Osteoblast (primary cell): Measurements from ENCODE around the gene KCTD19. TPM values are rescaled to one million over a fixed set of nuclear protein-coding genes. Genes with fewer than 3 reads are reported as not detected.

Source experiments
- DNase-seq: peaks from one replicate; pipeline ENCODE4 v3.0.0; 2011; ENCODE audit warnings: low spot score, mixed read lengths; ENCODE audit not compliant: insufficient read length; ENCODE audit errors: missing footprints
- H2AFZ ChIP-seq: 2 replicates; pipeline ENCODE4 v1.6.0; 2011; ENCODE audit warnings: mild to moderate bottlenecking, low read length
- H3K27ac ChIP-seq: 2 replicates; pipeline ENCODE4 v1.5.1; 2011; ENCODE audit warnings: mild to moderate bottlenecking, low read depth, low read length, moderate library complexity
- H3K27me3 ChIP-seq: 2 replicates; pipeline ENCODE4 v1.6.0; 2012; ENCODE audit warnings: mild to moderate bottlenecking, control low read depth, inconsistent platforms, low read length, moderate library complexity; ENCODE audit not compliant: insufficient read depth
- H3K36me3 ChIP-seq: 2 replicates; pipeline ENCODE4 v1.5.1; 2011; ENCODE audit warnings: mild to moderate bottlenecking, low read length, control low read depth, moderate library complexity; ENCODE audit not compliant: insufficient read depth
- H3K4me1 ChIP-seq: 2 replicates; pipeline ENCODE4 v1.5.1; 2011; ENCODE audit warnings: mild to moderate bottlenecking, low read length, control low read depth, moderate library complexity; ENCODE audit not compliant: insufficient read depth
- H3K4me2 ChIP-seq: 2 replicates; pipeline ENCODE4 v1.6.0; 2011; ENCODE audit warnings: mild to moderate bottlenecking, low read length; ENCODE audit not compliant: insufficient read depth
- H3K4me3 ChIP-seq: fragments of 200-600 bp; sonication (generic); 3 replicates; pipeline ENCODE4 v1.5.1; 2012; ENCODE audit warnings: mild to moderate bottlenecking, low read length, inconsistent platforms; ENCODE audit not compliant: insufficient read depth
- H3K79me2 ChIP-seq: 2 replicates; pipeline ENCODE4 v1.6.0; 2012; ENCODE audit warnings: mild to moderate bottlenecking, low read length, control low read depth, inconsistent platforms; ENCODE audit not compliant: insufficient read depth
- H3K9me3 ChIP-seq: 2 replicates; pipeline ENCODE4 v1.5.1; 2011; ENCODE audit warnings: low read depth, low read length, control low read depth
- H4K20me1 ChIP-seq: 2 replicates; pipeline ENCODE4 v1.6.0; 2012; ENCODE audit warnings: mild to moderate bottlenecking, low read length, control low read depth; ENCODE audit not compliant: insufficient read depth
- total RNA-seq: library from RNA; depleted of rRNA; stranded (reverse); fragments of >200 nt; gene quantifications from 2 replicates; pipeline ENCODE4 v1.2.3, GENCODE V29; 2012
- TF ChIP-seq, protein P1 (sequence below): IDR thresholded peaks from 2 replicates; pipeline ENCODE4 v1.5.1; 2011; ENCODE audit warnings: mild to moderate bottlenecking, low read depth, low read length, moderate library complexity; ENCODE audit errors: extremely low read depth

Gene KCTD19
- total RNA-seq, 1 donor, result not detected

DNA sequence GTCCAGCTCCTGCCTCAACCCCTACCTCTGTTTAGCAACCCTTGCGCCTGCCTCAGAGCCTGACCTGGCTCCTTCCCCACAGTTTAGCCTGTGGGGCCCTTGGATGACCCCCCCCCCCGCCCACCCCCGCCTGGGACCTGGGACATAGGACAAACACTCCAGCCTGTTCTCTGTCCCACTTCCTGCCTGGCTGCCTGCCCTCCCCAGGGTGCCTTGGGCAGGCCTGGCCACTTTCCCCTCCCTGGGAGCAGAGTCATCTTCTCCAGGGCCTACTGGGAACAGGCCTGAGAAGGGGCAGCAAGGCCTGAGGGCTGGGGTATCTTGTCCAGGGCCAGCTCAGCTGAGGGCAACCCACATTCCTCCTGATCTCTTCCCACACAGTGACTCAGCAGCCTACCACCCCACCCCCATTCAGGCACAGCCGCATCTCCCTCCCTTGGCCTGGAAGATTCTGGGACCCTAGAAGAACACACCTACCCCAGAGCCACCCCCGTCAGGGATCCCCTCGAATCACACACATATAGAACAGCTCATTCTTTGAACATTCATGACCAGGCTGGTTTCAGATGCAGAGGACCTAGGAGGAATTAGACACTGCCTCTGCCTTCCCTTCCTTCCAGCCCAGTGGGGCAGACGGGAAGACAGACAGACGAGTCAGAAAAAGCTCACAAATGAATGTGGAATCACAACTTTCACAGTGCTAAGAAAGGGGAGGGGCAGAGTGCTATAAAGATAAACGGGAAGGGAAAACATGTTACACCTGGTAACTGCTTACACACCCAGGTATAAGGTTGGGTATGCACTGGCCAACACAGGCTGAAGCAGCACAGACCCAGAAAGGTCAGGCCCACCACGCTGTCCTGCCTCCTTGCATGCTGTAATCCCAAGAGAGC lies 85.3 kb downstream of the KCTD19 start:
- DNase-seq, result peak; percentile 98
- TF ChIP-seq, protein P1, sequence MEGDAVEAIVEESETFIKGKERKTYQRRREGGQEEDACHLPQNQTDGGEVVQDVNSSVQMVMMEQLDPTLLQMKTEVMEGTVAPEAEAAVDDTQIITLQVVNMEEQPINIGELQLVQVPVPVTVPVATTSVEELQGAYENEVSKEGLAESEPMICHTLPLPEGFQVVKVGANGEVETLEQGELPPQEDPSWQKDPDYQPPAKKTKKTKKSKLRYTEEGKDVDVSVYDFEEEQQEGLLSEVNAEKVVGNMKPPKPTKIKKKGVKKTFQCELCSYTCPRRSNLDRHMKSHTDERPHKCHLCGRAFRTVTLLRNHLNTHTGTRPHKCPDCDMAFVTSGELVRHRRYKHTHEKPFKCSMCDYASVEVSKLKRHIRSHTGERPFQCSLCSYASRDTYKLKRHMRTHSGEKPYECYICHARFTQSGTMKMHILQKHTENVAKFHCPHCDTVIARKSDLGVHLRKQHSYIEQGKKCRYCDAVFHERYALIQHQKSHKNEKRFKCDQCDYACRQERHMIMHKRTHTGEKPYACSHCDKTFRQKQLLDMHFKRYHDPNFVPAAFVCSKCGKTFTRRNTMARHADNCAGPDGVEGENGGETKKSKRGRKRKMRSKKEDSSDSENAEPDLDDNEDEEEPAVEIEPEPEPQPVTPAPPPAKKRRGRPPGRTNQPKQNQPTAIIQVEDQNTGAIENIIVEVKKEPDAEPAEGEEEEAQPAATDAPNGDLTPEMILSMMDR, result no peak

GRCh38 chr16:67240506-67240905 lies 86.0 kb downstream of the KCTD19 start:
- no peak overlapping the region for H2AFZ ChIP-seq
- peaks cover 58% of the 10 kb centered on the region for H3K4me1 ChIP-seq
- H3K36me3 ChIP-seq, result peaks cover 42% of the 10 kb centered on the region
- H3K27me3 ChIP-seq, result no peaks in the 10 kb centered on the region
- H3K9me3 ChIP-seq, result no peaks in the 10 kb centered on the region
- H3K4me2 ChIP-seq, result peak overlapping the region; percentile 39
- TF ChIP-seq, protein P1, result no peak
- peaks cover 68% of the 10 kb centered on the region for H3K79me2 ChIP-seq
- peak overlapping the region; percentile 73 for H3K27ac ChIP-seq
- H4K20me1 ChIP-seq, result peaks cover 8% of the 10 kb centered on the region
- peak; percentile 90 for DNase-seq
- H3K4me3 ChIP-seq, result no peak overlapping the region

More for the DNA sequence above, 85.3 kb downstream of the KCTD19 start:
- no peaks in the 10 kb centered on the region for H3K9me3 ChIP-seq
- H3K4me3 ChIP-seq, result peak overlapping the region; percentile 3
- H3K79me2 ChIP-seq, result peaks cover 67% of the 10 kb centered on the region
- peaks cover 5% of the 10 kb centered on the region for H4K20me1 ChIP-seq
- H3K27me3 ChIP-seq, result no peaks in the 10 kb centered on the region
- peak overlapping the region; percentile 73 for H3K27ac ChIP-seq
- peak overlapping the region; percentile 45 for H2AFZ ChIP-seq
- peaks cover 35% of the 10 kb centered on the region for H3K36me3 ChIP-seq
- peak overlapping the region; percentile 39 for H3K4me2 ChIP-seq
- peaks cover 61% of the 10 kb centered on the region for H3K4me1 ChIP-seq

Other genes starting within 250 kb of the KCTD19 start
- gene PHAF1, start 216.8 kb downstream of the KCTD19 start, total RNA-seq, result 13.8 and 17.1 TPM in 2 replicates
- 54.8 and 58.6 TPM in 2 replicates for gene B3GNT9, start 175.7 kb downstream of the KCTD19 start, total RNA-seq
- 19.2 and 19.5 TPM in 2 replicates for gene TRADD, start 166.8 kb downstream of the KCTD19 start, total RNA-seq
- 12.7 and 15.6 TPM in 2 replicates for gene FBXL8, start 166.8 kb downstream of the KCTD19 start, total RNA-seq
- 5.8 and 8.5 TPM in 2 replicates for gene HSF4, start 162.0 kb downstream of the KCTD19 start, total RNA-seq
- 9.1 and 10.9 TPM in 2 replicates for gene NOL3, start 156.2 kb downstream of the KCTD19 start, total RNA-seq
- gene MATCAP1, start 142.8 kb downstream of the KCTD19 start, total RNA-seq, result 3.6 and 4.7 TPM in 2 replicates
- gene EXOC3L1, start 136.6 kb downstream of the KCTD19 start, total RNA-seq, result not detected in 2 replicates
- gene E2F4, start 134.6 kb downstream of the KCTD19 start, total RNA-seq, result 51.9 and 56.5 TPM in 2 replicates
- gene ELMO3, start 127.6 kb downstream of the KCTD19 start, total RNA-seq, result 0.29 and 0.36 TPM in 2 replicates
- 22.4 and 25.3 TPM in 2 replicates for gene TMEM208, start 99.6 kb downstream of the KCTD19 start, total RNA-seq
- 27.4 and 28.2 TPM in 2 replicates for gene FHOD1, start 79.3 kb downstream of the KCTD19 start, total RNA-seq
- gene SLC9A5, start 77.8 kb downstream of the KCTD19 start, total RNA-seq, result 2.9 and 3.6 TPM in 2 replicates
- 31.8 and 41.6 TPM in 2 replicates for gene PLEKHG4, start 47.2 kb downstream of the KCTD19 start, total RNA-seq
- not detected in 2 replicates for gene LRRC36, start 74 bp upstream of the KCTD19 start, total RNA-seq
- gene TPPP3, start 66.8 kb upstream of the KCTD19 start, total RNA-seq, result 0.59 and 0.72 TPM in 2 replicates
- 9.0 and 13.3 TPM in 2 replicates for gene ZDHHC1, start 89.7 kb upstream of the KCTD19 start, total RNA-seq
- not detected in 2 replicates for gene HSD11B2, start 104.4 kb upstream of the KCTD19 start, total RNA-seq
- gene ATP6V0D1, start 154.4 kb upstream of the KCTD19 start, total RNA-seq, result 146 and 158 TPM in 2 replicates
- gene AGRP, start 156.8 kb upstream of the KCTD19 start, total RNA-seq, result not detected in 2 replicates
- gene RIPOR1, start 202.1 kb upstream of the KCTD19 start, total RNA-seq, result 36.6 and 38.0 TPM in 2 replicates
- 29.3 and 31.8 TPM in 2 replicates for gene CTCF, start 235.8 kb upstream of the KCTD19 start, total RNA-seq